Natural killer cell (primary cell): ENCODE measurements around the gene ZNF592. TPM values are rescaled to one million over a fixed set of nuclear protein-coding genes. Genes with fewer than 3 reads are reported as not detected.

Source experiments
- ATAC-seq, 3 donors: fragments of 150-1000 bp in 2 of 3; fragments of 200-7000 bp in 1 of 3; cut with Tn5 transposase; 1 replicate in 1 of 3; 2 replicates in 2 of 3; pipeline ENCODE4 v1.10.0; 2021; ENCODE audit warnings: mild to moderate bottlenecking in 2 of 3, moderate library complexity in 2 of 3
- DNase-seq, 2 donors: peaks; one replicate each; pipeline versions ENCODE4 v3.0.0 to v3.0.0-alpha.2; 2013 to 2021; ENCODE audit warnings: mixed read lengths in 1 of 2
- H3K27ac ChIP-seq: one replicate; pipeline ENCODE4 v1.5.1; 2013; ENCODE audit warnings: mild to moderate bottlenecking, low read length
- H3K27me3 ChIP-seq: one replicate; pipeline ENCODE4 v1.6.1; 2013; ENCODE audit warnings: low read length; ENCODE audit not compliant: control insufficient read depth, insufficient read depth
- H3K36me3 ChIP-seq: one replicate; pipeline ENCODE4 v1.6.1; 2013; ENCODE audit warnings: low read length; ENCODE audit not compliant: control insufficient read depth, insufficient read depth
- H3K4me1 ChIP-seq: one replicate; pipeline ENCODE4 v1.6.1; 2013; ENCODE audit warnings: low read length; ENCODE audit not compliant: control insufficient read depth, insufficient read depth
- H3K4me3 ChIP-seq: one replicate; pipeline ENCODE4 v1.5.1; 2013; ENCODE audit warnings: low read length
- H3K9me3 ChIP-seq: one replicate; pipeline ENCODE4 v1.6.1; 2013; ENCODE audit warnings: low read length; ENCODE audit not compliant: control insufficient read depth, insufficient read depth
- H3K27ac Mint-ChIP-seq, 2 donors: one replicate each; pipeline ENCODE4 v1.8.0; 2022; ENCODE audit warnings: mild to moderate bottlenecking in 2 of 2, mixed read lengths in 2 of 2, moderate library complexity in 1 of 2
- H3K27me3 Mint-ChIP-seq, 2 donors: one replicate each; pipeline ENCODE4 v1.8.0; 2022; ENCODE audit warnings: low read depth in 2 of 2, mixed read lengths in 2 of 2
- H3K36me3 Mint-ChIP-seq: one replicate; pipeline ENCODE4 v1.8.0; 2022; ENCODE audit warnings: mixed read lengths
- H3K4me1 Mint-ChIP-seq, 2 donors: one replicate each; pipeline ENCODE4 v1.8.0; 2022; ENCODE audit warnings: mixed read lengths in 2 of 2
- H3K4me3 Mint-ChIP-seq: one replicate; pipeline ENCODE4 v1.8.0; 2022; ENCODE audit warnings: mild to moderate bottlenecking, moderate library complexity, mixed read lengths
- H3K9me3 Mint-ChIP-seq, 2 donors: one replicate each; pipeline ENCODE4 v1.8.0; 2022; ENCODE audit warnings: mixed read lengths in 2 of 2
- CTCF ChIP-seq: fragments of 200-600 bp; IDR thresholded peaks from one replicate; pipeline ENCODE4 v1.8.0; 2022; ENCODE audit warnings: antibody characterized with exemption
- WGBS: methylation state at CpG from one replicate; pipeline ENCODE4 v1.1.7; 2013; ENCODE audit warnings: missing lambda C conversion rate; ENCODE audit not compliant: insufficient coverage; 5-methylcytosine and 5-hydroxymethylcytosine counted together
- intact Hi-C: fragments of 100-400 bp; cut with micrococcal nuclease; formaldehyde crosslinking; loops from one replicate; pipeline ENCODE4 v1.14.2; 2022
- total RNA-seq, 4 donors: library from RNA; stranded (reverse); fragments of 120-200 nt in 1 of 4; gene quantifications; one replicate each; pipeline versions ENCODE4 v1.2.3 to v1.2.4, GENCODE V29; 2013 to 2022

The ZNF592 gene
- total RNA-seq, 3 donors from 2014 or later (not counting 1 experiment from before 2014, with no cell fraction given) = 38.0 to 43.8 (median 39.1) TPM

DNA sequence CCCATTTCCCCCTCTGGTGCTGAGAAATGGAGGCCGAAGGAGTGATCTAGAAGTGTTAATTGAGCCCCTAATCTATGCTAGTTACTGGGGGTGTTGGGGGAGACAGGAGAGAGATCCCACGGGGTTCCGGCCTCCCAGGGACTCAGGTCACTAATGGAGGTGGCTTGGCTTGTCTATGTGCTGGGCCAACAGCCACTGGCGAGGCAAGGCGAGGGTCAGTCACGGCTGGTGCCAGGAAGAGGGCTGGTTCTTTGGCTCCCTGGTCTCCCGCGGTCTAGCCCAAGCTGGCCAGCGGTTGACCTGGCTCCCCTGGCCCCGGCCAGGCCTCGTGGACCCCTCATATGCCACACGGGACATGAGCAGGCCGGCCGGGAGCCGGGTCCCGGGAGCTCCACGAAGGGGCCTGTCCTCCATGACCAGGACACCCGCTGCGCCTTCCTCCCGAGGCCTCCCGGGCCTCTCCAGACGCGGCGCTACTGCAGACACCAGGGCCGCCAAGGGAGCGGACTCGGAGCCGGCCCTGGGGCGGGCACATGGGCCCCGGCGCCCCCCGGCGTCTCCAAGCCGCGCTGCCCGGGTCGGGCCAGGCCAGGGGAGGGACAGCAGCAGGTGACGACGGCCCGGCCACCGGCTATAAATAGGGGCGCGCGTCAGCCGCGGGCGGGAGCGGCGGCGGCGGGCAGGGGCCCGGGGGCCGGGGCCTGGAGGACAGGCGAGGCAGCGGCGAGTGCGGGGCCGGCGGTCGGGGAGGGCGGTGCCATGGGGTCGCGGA is 68.5 kb downstream of the ZNF592 start, which contains the start of gene ALPK3:
Gene ALPK3, plus strand, starts transcription at position 663 of the 772 bp plus-strand sequence. Its CDS starts 97 bp downstream, at position 760.
- H3K9me3 ChIP-seq = no peaks in the 10 kb centered on the region
- no peak within 1 kb of the TSS for H3K4me3 ChIP-seq
- no peak for TF ChIP-seq CTCF
- no peak within 1 kb of the TSS for H3K27ac Mint-ChIP-seq
- H3K4me3 Mint-ChIP-seq = no peak within 1 kb of the TSS
- H3K36me3 ChIP-seq = no peaks in the 10 kb centered on the region
- peaks cover 7% of the 10 kb centered on the region for H3K4me1 ChIP-seq
- no peaks in the 10 kb centered on the region for H3K36me3 Mint-ChIP-seq
- H3K4me1 Mint-ChIP-seq = peaks cover 0 to 10% of the 10 kb centered on the region in 2 donors
- H3K9me3 Mint-ChIP-seq = no peaks in the 10 kb centered on the region
- peaks cover 7% of the 10 kb centered on the region for H3K27me3 ChIP-seq
- ATAC-seq (peak in 1 of 3 donors; percentile 50), DNase-seq (no peak)
- intact Hi-C loops = no loop called here
- no peak within 1 kb of the TSS for H3K27ac ChIP-seq
- peaks cover 11 to 14% of the 10 kb centered on the region in 2 donors for H3K27me3 Mint-ChIP-seq
- WGBS = 36% methylated on average over 63 of the region's 63 CpGs

GRCh38 chr15:84817466-84818081 is 69.2 kb downstream of the ZNF592 start:
- Histone ChIP-seq H3K27me3 (peaks cover 7% of the 10 kb centered on the region), H3K9me3 (no peaks in the 10 kb centered on the region), H3K4me3 (no peak overlapping the region), H3K4me1 (peaks cover 7% of the 10 kb centered on the region), H3K36me3 (no peaks in the 10 kb centered on the region), H3K27ac (no peak overlapping the region)
- H3K4me1 Mint-ChIP-seq = peaks cover 0 to 10% of the 10 kb centered on the region in 2 donors
- H3K36me3 Mint-ChIP-seq = no peaks in the 10 kb centered on the region
- DNase-seq (no peak), ATAC-seq (peak in 1 of 3 donors; percentile 47)
- intact Hi-C loops = no loop called here
- H3K4me3 Mint-ChIP-seq = no peak overlapping the region
- H3K27ac Mint-ChIP-seq = no peak overlapping the region
- peaks cover 11 to 14% of the 10 kb centered on the region in 2 donors for H3K27me3 Mint-ChIP-seq
- WGBS = 53% methylated on average over 27 of the region's 27 CpGs
- no peak for TF ChIP-seq CTCF
- no peaks in the 10 kb centered on the region for H3K9me3 Mint-ChIP-seq

GRCh38 chr15:84818261-84819131 is 70.1 kb downstream of the ZNF592 start:
- Mint-ChIP-seq H3K9me3 (no peaks in the 10 kb centered on the region), H3K4me3 (no peak overlapping the region), H3K27ac (no peak overlapping the region), H3K27me3 (peaks cover 11 to 14% of the 10 kb centered on the region in 2 donors), H3K36me3 (no peaks in the 10 kb centered on the region), H3K4me1 (peaks cover 0 to 10% of the 10 kb centered on the region in 2 donors)
- Histone ChIP-seq H3K4me3 (no peak overlapping the region), H3K4me1 (peaks cover 7% of the 10 kb centered on the region), H3K27me3 (peaks cover 7% of the 10 kb centered on the region), H3K27ac (no peak overlapping the region), H3K9me3 (no peaks in the 10 kb centered on the region), H3K36me3 (no peaks in the 10 kb centered on the region)
- ATAC-seq (no peak), DNase-seq (peak in 1 of 2 donors; percentile 39)
- 82% methylated on average over 9 of the region's 9 CpGs for WGBS
- TF ChIP-seq CTCF = no peak
- intact Hi-C loops = no loop called here
